Activated CD4-positive, alpha-beta T cell treated with anti-CD3 and anti-CD28 coated beads, Interleukin-2, amount 10 ng/mL, durations not matched to agents 24 days and 14 days (primary cell): ENCODE measurements around the gene HSPBP1. TPM values are rescaled to one million over a fixed set of nuclear protein-coding genes. Genes with fewer than 3 reads are reported as not detected.

ENCODE experiments used
- DNase-seq: peaks from one replicate; pipeline ENCODE4 v3.0.0; 2022
- H3K27ac Mint-ChIP-seq: one replicate; pipeline ENCODE4 v1.8.0; 2022; ENCODE audit warnings: mild to moderate bottlenecking, mixed read lengths
- H3K27me3 Mint-ChIP-seq: one replicate; pipeline ENCODE4 v1.8.0; 2022; ENCODE audit warnings: mixed read lengths
- H3K36me3 Mint-ChIP-seq: one replicate; pipeline ENCODE4 v1.8.0; 2022; ENCODE audit warnings: low read depth, mild to moderate bottlenecking, mixed read lengths
- H3K4me1 Mint-ChIP-seq: one replicate; pipeline ENCODE4 v1.8.0; 2021; ENCODE audit warnings: mixed read lengths
- H3K4me3 Mint-ChIP-seq: one replicate; pipeline ENCODE4 v1.8.0; 2022; ENCODE audit warnings: mild to moderate bottlenecking, moderate library complexity, mixed read lengths
- H3K9me3 Mint-ChIP-seq: one replicate; pipeline ENCODE4 v1.8.0; 2021; ENCODE audit warnings: mixed read lengths
- intact Hi-C: fragments of 100-400 bp; cut with micrococcal nuclease; formaldehyde crosslinking; loops from one replicate; pipeline ENCODE4 v1.15.1; 2023
- total RNA-seq: library from RNA; stranded (reverse); gene quantifications from 2 replicates; pipeline ENCODE4 v1.2.3, GENCODE V29; 2022

The HSPBP1 gene
- total RNA-seq, 1 donor from 2014 or later: 63.9 TPM

DNA sequence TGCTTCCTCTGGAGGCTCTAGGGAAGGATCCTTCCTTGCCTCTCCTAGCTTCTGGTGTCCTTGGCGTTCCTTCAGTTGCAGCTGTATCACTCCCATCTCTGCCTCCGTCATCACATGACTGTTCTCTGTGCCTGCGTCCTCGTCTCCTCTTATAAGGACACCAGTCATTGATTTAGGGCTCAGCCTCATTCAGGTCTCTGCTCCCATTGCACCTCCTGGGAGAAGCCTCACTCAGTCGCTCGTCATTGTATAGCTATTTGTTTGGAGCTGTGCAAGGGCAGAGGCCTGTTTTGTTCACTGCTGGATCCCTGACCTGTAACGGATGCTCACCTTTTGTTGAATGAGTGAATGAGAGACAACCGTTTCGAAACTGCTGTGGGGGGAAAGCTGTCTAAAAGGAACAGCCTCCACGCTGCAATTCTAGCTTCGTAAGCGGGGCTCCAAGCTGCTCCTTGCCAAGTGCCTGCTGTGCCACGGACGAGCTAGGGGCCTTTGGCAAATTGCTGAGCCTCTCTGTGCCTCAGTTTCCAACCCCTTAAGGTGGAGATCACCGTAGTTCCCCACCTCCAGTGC lies 21.1 kb upstream of the HSPBP1 start:
- peaks cover 14% of the 10 kb centered on the region for H3K4me1 Mint-ChIP-seq
- H3K27me3 Mint-ChIP-seq: no peaks in the 10 kb centered on the region
- peak overlapping the region; percentile 95 for H3K4me3 Mint-ChIP-seq
- peaks cover 4% of the 10 kb centered on the region for H3K36me3 Mint-ChIP-seq
- peak; percentile 55 for DNase-seq
- no peaks in the 10 kb centered on the region for H3K9me3 Mint-ChIP-seq
- intact Hi-C loops: loop anchor here (5.0 kb wide), 2 partner anchors 106 to 201 kb away; partner anchors contain the start of gene UBE2S
- peak overlapping the region; percentile 95 for H3K27ac Mint-ChIP-seq

DNA sequence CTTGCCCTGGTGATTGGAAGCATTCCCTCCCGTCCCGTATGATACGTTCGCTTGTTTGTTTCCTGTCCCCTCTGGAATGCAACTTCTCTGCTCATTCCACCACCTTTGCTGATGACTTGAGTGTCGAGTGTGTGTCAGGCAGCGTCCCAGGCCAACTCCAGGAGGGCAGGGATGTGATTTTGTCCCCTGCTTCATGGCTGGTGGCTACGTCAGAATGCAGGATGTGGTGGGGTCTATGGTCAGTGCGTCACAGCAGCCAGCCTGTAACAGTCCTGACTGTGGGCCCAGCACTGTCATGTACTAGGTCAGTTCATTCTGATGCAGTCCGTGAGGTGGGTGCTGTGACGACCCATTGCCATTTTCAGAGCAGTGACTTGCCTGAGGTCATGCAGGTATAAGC lies 20.1 kb upstream of the HSPBP1 start:
- peaks cover 9% of the 10 kb centered on the region for H3K4me1 Mint-ChIP-seq
- intact Hi-C loops: loop anchor here (5.0 kb wide), 2 partner anchors 107 to 202 kb away; partner anchors contain the start of gene UBE2S
- H3K36me3 Mint-ChIP-seq: no peaks in the 10 kb centered on the region
- no peaks in the 10 kb centered on the region for H3K9me3 Mint-ChIP-seq
- H3K4me3 Mint-ChIP-seq: no peak overlapping the region
- no peaks in the 10 kb centered on the region for H3K27me3 Mint-ChIP-seq
- H3K27ac Mint-ChIP-seq: no peak overlapping the region
- DNase-seq: peak; percentile 52

DNA sequence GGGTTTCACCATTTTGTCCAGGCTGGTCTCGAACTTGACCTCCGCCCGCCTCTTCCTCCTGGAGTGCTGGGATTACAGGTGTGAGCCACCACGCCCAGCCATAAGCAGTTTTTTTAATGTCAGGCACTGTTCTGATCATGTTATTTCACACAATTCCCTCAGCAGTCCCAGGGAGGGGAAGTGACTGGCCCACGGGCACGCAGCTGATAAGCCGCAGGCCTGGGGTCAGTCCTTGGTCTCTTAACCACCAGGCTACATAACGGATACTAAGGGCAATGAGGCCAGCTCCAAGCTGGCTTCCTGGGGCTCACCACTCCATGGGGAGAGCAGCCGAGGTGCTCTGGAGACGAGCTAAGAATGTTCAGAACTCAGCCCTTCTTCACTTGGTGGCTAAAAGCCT lies 17.4 kb upstream of the HSPBP1 start:
- no peak for DNase-seq
- H3K9me3 Mint-ChIP-seq: no peaks in the 10 kb centered on the region
- peaks cover 8% of the 10 kb centered on the region for H3K4me1 Mint-ChIP-seq
- no peak overlapping the region for H3K4me3 Mint-ChIP-seq
- H3K36me3 Mint-ChIP-seq: no peaks in the 10 kb centered on the region
- intact Hi-C loops: no loop called here
- no peak overlapping the region for H3K27ac Mint-ChIP-seq
- no peaks in the 10 kb centered on the region for H3K27me3 Mint-ChIP-seq

DNA sequence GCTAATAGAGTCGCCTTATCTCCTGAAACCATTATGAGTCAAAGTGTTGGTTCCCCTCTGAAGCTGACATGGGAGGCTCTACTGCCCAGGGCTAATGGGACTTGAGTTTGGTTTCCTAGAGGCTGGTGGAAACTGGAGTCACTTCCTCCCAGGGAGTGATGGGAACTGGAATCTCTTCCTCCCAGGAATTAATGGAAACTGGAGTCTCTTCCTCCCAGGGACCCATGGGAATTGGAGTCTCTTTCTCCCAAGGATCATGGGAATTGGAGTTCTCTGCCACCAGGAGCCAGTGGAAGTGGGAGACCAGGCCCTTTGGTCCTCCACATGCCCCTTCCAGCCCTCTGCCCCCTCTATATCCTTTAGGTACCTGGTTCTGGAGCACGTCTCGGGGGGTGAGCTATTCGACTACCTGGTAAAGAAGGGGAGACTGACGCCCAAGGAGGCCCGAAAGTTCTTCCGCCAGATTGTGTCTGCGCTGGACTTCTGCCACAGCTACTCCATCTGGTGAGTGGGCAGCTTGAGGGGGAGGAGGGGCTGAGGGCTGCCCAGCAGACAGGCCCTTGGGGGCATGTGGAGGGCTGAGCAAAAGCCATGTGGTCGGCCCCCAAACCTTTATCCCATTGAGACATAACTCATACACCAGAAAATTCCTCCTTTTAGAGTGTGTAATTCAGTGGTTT lies 9.3 kb upstream of the HSPBP1 start:
- intact Hi-C loops: no loop called here
- peaks cover 2% of the 10 kb centered on the region for H3K4me1 Mint-ChIP-seq
- H3K9me3 Mint-ChIP-seq: no peaks in the 10 kb centered on the region
- H3K27ac Mint-ChIP-seq: no peak overlapping the region
- no peak for DNase-seq
- H3K36me3 Mint-ChIP-seq: no peaks in the 10 kb centered on the region
- H3K27me3 Mint-ChIP-seq: no peaks in the 10 kb centered on the region
- H3K4me3 Mint-ChIP-seq: no peak overlapping the region

DNA sequence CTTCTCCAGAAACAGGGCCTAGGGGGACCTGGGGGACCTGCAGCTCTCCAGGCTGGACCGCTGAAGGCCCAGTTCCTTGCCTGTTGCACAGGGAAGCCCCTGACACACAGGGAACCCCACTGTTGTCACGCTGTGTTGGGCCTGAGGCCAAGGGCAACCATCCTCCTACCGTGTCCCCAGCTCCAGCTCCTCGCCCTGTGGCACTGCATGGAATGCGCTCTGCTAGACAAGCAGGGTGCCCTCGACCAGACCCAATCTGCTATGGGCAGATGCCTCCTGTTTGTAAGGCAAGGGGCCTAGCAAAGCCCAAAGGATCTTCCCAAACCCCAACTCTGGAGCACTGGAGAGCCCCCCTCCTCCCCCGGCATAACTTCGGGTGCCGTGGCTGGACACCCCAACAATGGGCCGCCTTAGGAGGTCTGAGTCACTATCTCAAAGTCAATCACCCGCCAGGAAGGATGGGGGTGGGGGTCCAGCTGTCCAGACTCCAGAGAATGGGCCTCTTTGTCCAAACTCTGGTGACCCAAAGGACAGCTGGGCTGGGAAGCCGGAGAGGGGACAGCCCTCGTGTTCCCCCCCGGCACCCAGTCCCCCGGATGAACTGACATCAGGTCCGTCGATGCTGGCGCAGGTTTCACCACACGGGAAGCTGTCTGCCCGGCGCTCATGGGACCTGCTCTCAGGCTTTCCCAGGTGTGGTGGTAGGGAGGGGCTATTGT lies 7.6 kb upstream of the HSPBP1 start:
- H3K4me3 Mint-ChIP-seq: no peak overlapping the region
- H3K9me3 Mint-ChIP-seq: no peaks in the 10 kb centered on the region
- H3K36me3 Mint-ChIP-seq: no peaks in the 10 kb centered on the region
- H3K4me1 Mint-ChIP-seq: peaks cover 7% of the 10 kb centered on the region
- no peak overlapping the region for H3K27ac Mint-ChIP-seq
- no peak for DNase-seq
- peaks cover 4% of the 10 kb centered on the region for H3K27me3 Mint-ChIP-seq
- intact Hi-C loops: no loop called here

DNA sequence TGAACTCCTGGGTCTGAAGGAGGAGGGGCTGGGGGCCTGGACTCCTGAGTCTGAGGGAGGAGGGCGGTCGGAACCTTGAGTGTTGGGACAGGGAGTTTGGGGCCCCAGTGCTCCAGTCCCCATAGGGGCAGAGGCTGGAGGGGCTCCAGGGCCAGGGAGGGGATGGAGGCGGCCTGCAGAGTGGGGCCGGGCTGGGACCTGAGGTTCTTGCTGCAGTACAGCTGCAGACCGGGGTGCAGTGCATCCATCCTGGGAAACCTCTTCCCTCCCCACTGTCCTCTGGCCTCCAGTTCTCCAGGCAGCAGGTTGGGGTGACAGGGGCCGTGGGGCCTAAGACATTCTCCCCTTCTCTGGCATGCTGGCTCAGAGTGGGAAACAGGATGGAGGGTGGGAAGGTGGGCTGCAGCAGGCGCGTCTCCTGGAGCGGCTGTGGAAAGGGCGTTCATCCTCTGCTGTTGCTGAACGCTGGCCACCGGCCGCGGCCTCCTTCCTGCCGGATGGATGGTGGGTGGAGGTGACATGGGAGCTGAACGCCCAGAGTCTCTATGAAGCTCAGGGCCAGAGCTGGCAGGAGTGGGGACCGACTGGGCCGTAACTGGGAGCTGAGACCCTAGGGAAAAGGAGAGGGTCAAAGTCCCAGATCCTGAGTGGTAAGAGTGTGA lies 5.5 kb upstream of the HSPBP1 start:
- no peak overlapping the region for H3K27ac Mint-ChIP-seq
- H3K4me3 Mint-ChIP-seq: peak overlapping the region; percentile 39
- H3K36me3 Mint-ChIP-seq: no peaks in the 10 kb centered on the region

DNA sequence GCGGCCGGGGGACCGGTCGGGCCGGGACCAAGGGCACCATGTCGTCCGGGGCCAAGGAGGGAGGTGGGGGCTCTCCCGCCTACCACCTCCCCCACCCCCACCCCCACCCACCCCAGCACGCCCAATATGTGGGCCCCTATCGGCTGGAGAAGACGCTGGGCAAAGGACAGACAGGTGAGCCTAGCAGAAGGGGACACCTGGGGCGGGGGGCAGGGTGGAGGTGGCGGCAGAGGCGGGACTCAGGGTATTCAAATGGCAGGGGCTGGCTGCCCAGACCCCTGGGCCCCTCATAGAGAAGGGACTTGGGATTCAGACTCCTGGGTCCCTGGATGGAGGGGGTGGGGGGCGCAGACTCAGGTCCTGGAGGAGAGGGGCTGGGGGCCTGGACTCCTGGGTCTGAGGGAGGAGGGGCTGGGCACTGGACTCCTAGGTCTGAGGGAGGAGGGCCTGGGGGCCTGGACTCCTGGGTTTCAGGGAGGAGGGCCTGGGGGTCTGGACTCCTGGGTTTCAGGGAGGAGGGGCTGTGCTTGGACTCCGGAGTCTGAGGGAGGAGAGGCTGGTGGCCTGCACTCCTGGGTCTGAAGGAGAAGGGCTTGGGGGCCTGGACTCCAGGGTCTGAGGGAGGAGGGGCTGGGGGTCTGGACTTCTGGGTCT lies 4.6 kb upstream of the HSPBP1 start:
- peaks cover 23% of the 10 kb centered on the region for H3K4me1 Mint-ChIP-seq
- peak overlapping the region; percentile 39 for H3K4me3 Mint-ChIP-seq
- peaks cover 3% of the 10 kb centered on the region for H3K36me3 Mint-ChIP-seq
- no peak overlapping the region for H3K27ac Mint-ChIP-seq
- no peaks in the 10 kb centered on the region for H3K9me3 Mint-ChIP-seq
- no peak for DNase-seq
- H3K27me3 Mint-ChIP-seq: peaks cover 4% of the 10 kb centered on the region
- intact Hi-C loops: no loop called here

More for the DNA sequence above, 5.5 kb upstream of the HSPBP1 start:
- DNase-seq: no peak
- intact Hi-C loops: no loop called here
- Mint-ChIP-seq H3K27me3 (peaks cover 4% of the 10 kb centered on the region), H3K9me3 (no peaks in the 10 kb centered on the region), H3K4me1 (peaks cover 17% of the 10 kb centered on the region)

DNA sequence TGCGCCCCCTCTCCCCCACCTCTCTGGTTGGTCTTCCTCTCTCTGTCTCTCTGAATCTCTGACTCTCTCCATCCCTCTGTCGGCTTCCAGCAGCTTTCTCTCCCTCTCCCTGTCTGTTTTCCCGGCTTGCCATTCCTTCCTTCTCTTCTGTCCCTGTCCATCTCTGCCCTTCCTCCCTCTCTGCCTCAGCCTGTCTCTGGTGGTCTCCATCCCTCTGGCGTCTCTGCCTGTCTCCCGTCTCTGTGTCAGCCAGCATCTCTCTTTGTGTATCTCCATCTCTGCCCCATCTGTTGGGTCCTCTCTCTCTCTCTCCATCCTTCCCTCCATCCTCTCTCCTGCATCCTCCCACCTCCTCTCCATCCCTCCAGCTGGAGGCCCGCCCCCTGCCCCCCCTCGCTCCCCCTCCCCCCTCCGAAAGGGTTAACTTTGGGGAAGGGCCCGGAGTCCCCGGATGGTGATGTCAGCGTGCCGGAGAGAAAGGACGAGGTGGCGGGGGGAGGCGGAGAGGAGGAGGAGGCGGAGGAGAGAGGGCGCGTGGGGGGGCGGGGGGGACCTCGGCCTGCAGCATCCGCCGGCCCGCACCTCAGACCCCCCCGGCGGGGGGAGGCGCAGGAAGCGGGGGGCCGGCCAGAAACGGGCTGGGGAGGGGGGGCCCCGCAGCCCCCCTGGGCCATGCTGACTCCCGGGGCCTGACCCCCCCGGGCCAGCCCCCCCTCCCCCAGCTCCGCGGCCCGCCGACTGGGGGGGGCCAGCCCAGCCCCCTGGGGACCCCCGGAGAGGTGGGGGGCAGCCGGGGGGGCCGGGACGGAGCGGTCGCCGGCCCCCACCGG lies 3.9 kb upstream of the HSPBP1 start, which contains the start of gene BRSK1:
BRSK1 (plus strand) TSS at position 450 of the 830 bp plus-strand sequence. CDS start 446 bp downstream, outside the sequence.
- H3K36me3 Mint-ChIP-seq: peaks cover 3% of the 10 kb centered on the region
- peak within 1 kb of the TSS; percentile 8 for H3K27ac Mint-ChIP-seq
- peaks cover 4% of the 10 kb centered on the region for H3K27me3 Mint-ChIP-seq
- intact Hi-C loops: no loop called here
- H3K9me3 Mint-ChIP-seq: no peaks in the 10 kb centered on the region
- peaks cover 25% of the 10 kb centered on the region for H3K4me1 Mint-ChIP-seq
- peak within 1 kb of the TSS; percentile 69 for H3K4me3 Mint-ChIP-seq
- DNase-seq: peak; percentile 82

DNA sequence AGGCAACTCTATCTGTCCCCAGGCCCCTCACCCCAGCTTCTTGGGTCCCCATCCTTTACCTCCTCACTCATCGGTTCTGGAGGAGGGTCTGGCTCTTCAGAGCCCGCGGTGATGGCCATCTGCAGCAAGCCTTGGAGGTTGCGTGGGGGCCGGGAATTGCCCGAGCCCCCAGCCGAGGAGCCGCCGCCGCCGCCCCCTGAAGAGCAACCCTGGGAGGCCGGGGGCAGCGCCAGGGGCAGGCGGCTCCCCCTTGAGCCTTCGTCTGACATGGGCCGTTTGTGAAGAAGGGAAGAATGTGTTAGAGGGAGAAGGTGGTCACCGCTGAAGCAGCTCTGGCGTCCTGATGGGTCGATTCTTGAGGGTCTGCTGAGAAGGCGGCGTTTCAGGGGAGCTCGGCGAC lies 570 bp downstream of the HSPBP1 start:
- Mint-ChIP-seq H3K4me1 (peaks cover 31% of the 10 kb centered on the region), H3K4me3 (peak overlapping the region; percentile 100)

DNA sequence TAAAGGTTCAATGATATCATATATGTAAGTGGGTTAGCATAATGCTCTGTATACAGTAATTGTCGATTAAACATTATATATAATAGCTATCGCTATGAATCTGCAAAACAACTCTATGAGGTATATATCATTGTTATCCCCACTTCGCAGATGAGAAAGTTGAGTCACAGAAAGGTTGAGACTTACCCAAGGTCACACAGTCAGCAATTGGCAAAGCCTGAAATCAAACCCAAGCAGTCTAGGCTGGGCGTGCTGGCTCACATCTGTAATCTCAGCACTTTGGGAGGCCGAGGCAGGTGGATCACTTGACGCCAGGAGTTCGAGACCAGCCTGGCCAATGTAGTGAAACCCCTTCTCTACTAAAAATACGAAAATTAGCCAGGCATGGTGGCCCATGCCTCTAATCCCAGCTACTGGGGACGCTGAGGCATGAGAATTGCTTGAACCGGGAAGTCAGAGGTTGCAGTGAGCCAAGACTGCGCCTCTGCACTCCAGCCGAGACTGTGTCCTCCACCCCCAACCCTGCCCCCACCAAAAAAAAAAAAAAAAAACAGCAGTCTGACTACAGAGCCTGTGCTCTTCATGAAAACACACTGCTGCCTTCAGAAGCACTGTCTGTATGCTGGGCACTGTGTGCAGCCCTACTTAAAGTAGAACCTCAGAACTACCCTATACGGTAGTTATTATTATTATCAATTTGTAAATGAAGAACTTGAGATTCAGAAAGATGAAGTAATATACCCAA lies 1.3 kb downstream of the HSPBP1 start:
- peaks cover 15% of the 10 kb centered on the region for H3K36me3 Mint-ChIP-seq
- H3K9me3 Mint-ChIP-seq: no peaks in the 10 kb centered on the region
- H3K27ac Mint-ChIP-seq: no peak overlapping the region
- H3K27me3 Mint-ChIP-seq: peaks cover 3% of the 10 kb centered on the region
- peak overlapping the region; percentile 100 for H3K4me3 Mint-ChIP-seq
- DNase-seq: no peak
- intact Hi-C loops: no loop called here
- H3K4me1 Mint-ChIP-seq: peaks cover 30% of the 10 kb centered on the region

More for the DNA sequence above, 570 bp downstream of the HSPBP1 start:
- H3K36me3 Mint-ChIP-seq: peaks cover 12% of the 10 kb centered on the region
- H3K27me3 Mint-ChIP-seq: peaks cover 4% of the 10 kb centered on the region
- no peak for DNase-seq
- intact Hi-C loops: no loop called here
- H3K9me3 Mint-ChIP-seq: no peaks in the 10 kb centered on the region
- H3K27ac Mint-ChIP-seq: peak overlapping the region; percentile 99

DNA sequence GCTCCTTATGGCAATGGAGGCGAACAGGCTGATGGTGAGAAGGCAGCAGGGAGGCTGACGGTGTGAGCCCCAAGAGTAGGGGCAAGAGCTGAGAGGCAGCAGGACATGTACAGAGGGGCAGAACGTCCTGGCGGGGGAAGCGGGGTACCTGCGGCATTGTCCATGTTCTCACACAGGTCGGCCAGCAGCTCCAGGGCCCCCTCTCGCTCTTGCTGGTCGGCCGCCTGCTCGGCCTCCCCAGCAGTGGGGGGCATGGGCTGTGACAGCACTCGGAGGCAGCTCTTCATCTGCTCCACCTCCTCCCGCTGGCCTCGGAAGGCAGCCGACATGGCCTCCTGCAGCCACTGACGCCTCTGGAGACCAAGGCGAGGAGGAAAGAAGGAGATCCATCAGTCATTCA lies 2.4 kb downstream of the HSPBP1 start:
- H3K4me3 Mint-ChIP-seq: no peak overlapping the region
- H3K4me1 Mint-ChIP-seq: peaks cover 26% of the 10 kb centered on the region
- H3K27me3 Mint-ChIP-seq: no peaks in the 10 kb centered on the region
- no peak overlapping the region for H3K27ac Mint-ChIP-seq
- no peak for DNase-seq
- intact Hi-C loops: no loop called here
- no peaks in the 10 kb centered on the region for H3K9me3 Mint-ChIP-seq
- H3K36me3 Mint-ChIP-seq: peaks cover 16% of the 10 kb centered on the region

DNA sequence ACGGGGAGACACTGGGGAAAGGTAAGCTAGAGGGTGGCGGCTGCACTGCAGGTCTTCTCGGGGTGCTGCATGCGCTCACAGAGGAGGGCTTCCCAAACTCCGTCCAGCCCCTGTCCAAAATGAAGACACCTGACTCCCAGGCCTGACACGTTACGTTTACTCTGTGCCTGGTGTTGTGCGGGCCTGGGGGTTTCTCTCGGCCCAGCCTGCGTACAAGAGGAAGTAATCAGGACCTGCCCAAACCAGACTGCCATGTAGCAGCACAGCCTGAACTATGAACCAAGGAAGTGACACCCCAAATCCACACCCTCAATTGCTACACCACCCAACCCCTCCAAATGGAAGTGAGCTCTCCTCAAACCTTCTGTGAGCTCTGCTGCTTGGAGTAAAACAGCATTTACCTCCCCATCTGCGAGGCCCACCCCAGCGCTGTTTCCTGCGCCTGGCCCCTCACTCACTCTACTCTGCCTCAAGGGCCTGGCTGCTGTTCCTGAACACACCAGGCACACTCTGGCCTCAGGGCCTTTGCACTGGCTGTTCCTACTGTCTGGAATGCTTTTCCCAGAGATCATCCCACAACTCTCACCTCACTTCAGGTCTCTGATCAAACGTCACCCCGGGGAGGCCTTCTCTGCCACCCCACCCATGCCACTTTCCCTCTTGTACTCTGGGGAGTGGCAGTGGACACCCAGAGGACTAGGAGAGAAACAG lies 3.0 kb downstream of the HSPBP1 start:
- intact Hi-C loops: no loop called here
- no peak overlapping the region for H3K4me3 Mint-ChIP-seq
- H3K27ac Mint-ChIP-seq: no peak overlapping the region
- DNase-seq: no peak
- no peaks in the 10 kb centered on the region for H3K9me3 Mint-ChIP-seq
- peaks cover 21% of the 10 kb centered on the region for H3K36me3 Mint-ChIP-seq
- peaks cover 26% of the 10 kb centered on the region for H3K4me1 Mint-ChIP-seq
- no peaks in the 10 kb centered on the region for H3K27me3 Mint-ChIP-seq
